Measurements from ENCODE around the gene VWC2. TPM values are rescaled to one million over a fixed set of nuclear protein-coding genes. Genes with fewer than 3 reads are reported as not detected.

Gene VWC2
- total and polyA plus RNA-seq, 2 of the 8 experiments (the other 6 are each of a cell fraction or from before 2014, with no cell fraction given): 0.24 to 0.30 TPM

GRCh38 chr7:49762666-49763065 lies 10.8 kb upstream of the VWC2 start:
- Histone ChIP-seq H3K4me3 (ENCODE audit: extremely low read depth in 1 of 4, insufficient read depth in 2 of 4, low read depth in 3 of 4, low read length in 4 of 4) (no peak overlapping the region), H4K8ac (ENCODE audit: extremely low read depth, insufficient read depth, low read length) (no peak overlapping the region), H3K4ac (replicated peaks; ENCODE audit: insufficient read length, low read depth, low read length) (no peak overlapping the region), H3K9me3 (ENCODE audit: insufficient read depth in 2 of 2, low read depth in 1 of 2, low read length in 1 of 2) (no peaks in the 10 kb centered on the region), H3K23me2 (ENCODE audit: low read depth, low read length) (no peaks in the 10 kb centered on the region), H2AFZ (ENCODE audit: low read length) (no peak overlapping the region), H3K56ac (replicated peaks; ENCODE audit: insufficient read length, low read depth, low read length) (no peak overlapping the region), H4K91ac (replicated peaks; ENCODE audit: insufficient read length, low read length) (no peak overlapping the region), H3K36me3 (ENCODE audit: control insufficient read depth in 2 of 4, insufficient read depth in 4 of 4, low read length in 3 of 4) (no peaks in the 10 kb centered on the region), H3K79me2 (ENCODE audit: control insufficient read depth in 1 of 2, insufficient read depth in 2 of 2, low read length in 2 of 2) (no peaks in the 10 kb centered on the region), H2BK12ac (ENCODE audit: low read depth, low read length) (no peak overlapping the region), H2AK5ac (ENCODE audit: low read depth, low read length) (no peak overlapping the region), H3K4me1 (replicated peaks in 1 of 4; ENCODE audit: control insufficient read depth in 3 of 4, insufficient read depth in 4 of 4, low read length in 3 of 4) (no peaks in the 10 kb centered on the region), H3K23ac (ENCODE audit: insufficient read length) (no peak overlapping the region), H3K9ac (replicated peaks in 1 of 4; ENCODE audit: extremely low read depth in 1 of 4, low read depth in 3 of 4, low read length in 3 of 4) (no peak overlapping the region), H3K4me2 (ENCODE audit: insufficient read depth in 1 of 2, low read depth in 2 of 2, low read length in 2 of 2) (no peak overlapping the region), H3K79me1 (ENCODE audit: low read depth, low read length) (no peaks in the 10 kb centered on the region), H3K27ac (ENCODE audit: low read depth, low read length) (no peak overlapping the region), H3K27me3 (replicated peaks in 1 of 4; ENCODE audit: control insufficient read depth in 3 of 4, extremely low read depth in 1 of 4, insufficient read depth in 3 of 4, low read length in 3 of 4) (no peaks in the 10 kb centered on the region), H2BK15ac (ENCODE audit: low read length) (no peak overlapping the region), H2BK120ac (replicated peaks; ENCODE audit: low read depth, low read length) (no peak overlapping the region), H2BK5ac (ENCODE audit: low read depth, low read length) (no peak overlapping the region), H3K18ac (ENCODE audit: extremely low read depth, low read length) (no peak overlapping the region), H3K14ac (ENCODE audit: insufficient read length) (no peak overlapping the region), H4K20me1 (replicated peaks in 1 of 2; ENCODE audit: control insufficient read depth in 1 of 2, insufficient read depth in 2 of 2, low read length in 2 of 2) (no peaks in the 10 kb centered on the region), H2BK20ac (ENCODE audit: low read length) (no peak overlapping the region), H4K5ac (ENCODE audit: insufficient read length, low read depth, low read length) (no peak overlapping the region)
- ChIA-PET POLR2A (ENCODE audit: partially characterized antibody) (no interaction called here), CTCF (ENCODE audit: partially characterized antibody) (interaction anchor here (0.7 to 1.0 kb wide), 2 partner anchors 13 to 46 kb away, joined by 3 read pairs; no protein-coding TSS in a partner anchor)
- DNase-seq (ENCODE audit: low read depth in 1 of 2, low spot score in 2 of 2) (no peak), FAIRE-seq (no peak)
- TF ChIP-seq GTF2F1 (IDR thresholded peaks at IDR 0.05; ENCODE audit: borderline replicate concordance, low read depth, low read length) (no peak), RXRA (IDR thresholded peaks at IDR 0.05; ENCODE audit: insufficient read depth, low read depth, low read length) (no peak), MAX (IDR thresholded peaks at IDR 0.05) (no peak), EP300 (IDR thresholded peaks at IDR 0.05; ENCODE audit: borderline replicate concordance in 1 of 2, low read depth in 2 of 2, low read length in 2 of 2) (no peak), SIN3A (conservative IDR thresholded peaks at IDR 0.05 in 1 of 2, IDR thresholded peaks at IDR 0.05 in 1 of 2; ENCODE audit: low read depth in 1 of 2, low read length in 2 of 2) (no peak), TEAD4 (IDR thresholded peaks at IDR 0.05; ENCODE audit: low read depth, low read length) (no peak), RFX5 (IDR thresholded peaks at IDR 0.05; ENCODE audit: borderline replicate concordance, low read depth, low read length) (no peak), KDM4A (IDR thresholded peaks at IDR 0.05; ENCODE audit: low read depth, low read length, severe bottlenecking) (no peak), ATF2 (IDR thresholded peaks at IDR 0.05; ENCODE audit: low read length) (no peak)
- WGBS, 2 experiments (ENCODE audit: extremely low coverage in 1 of 2, insufficient coverage in 1 of 2, insufficient read length in 1 of 2, insufficient replicate concordance in 2 of 2, low coverage in 1 of 2, low lambda C conversion rate in 2 of 2, missing lambda C conversion rate in 1 of 2): 90% methylated on average over 3 of the region's 3 CpGs; no CpG with 5 or more reads in 1 of the 2 experiments

All from H1 (cell line).